NCI-H128 (cell line): ENCODE data around the gene TAF4.
"Not testable (repeated sequence)": the region's sequence is repeated elsewhere in the genome, so short reads cannot be mapped to it uniquely, and the experiment has no call there.

Experiments
- DNase-seq: peaks from one replicate; lab custom pipeline; 2025; ENCODE audit not compliant: unreplicated experiment; lab: John Stamatoyannopoulos, UW

TAF4 gene

DNA sequence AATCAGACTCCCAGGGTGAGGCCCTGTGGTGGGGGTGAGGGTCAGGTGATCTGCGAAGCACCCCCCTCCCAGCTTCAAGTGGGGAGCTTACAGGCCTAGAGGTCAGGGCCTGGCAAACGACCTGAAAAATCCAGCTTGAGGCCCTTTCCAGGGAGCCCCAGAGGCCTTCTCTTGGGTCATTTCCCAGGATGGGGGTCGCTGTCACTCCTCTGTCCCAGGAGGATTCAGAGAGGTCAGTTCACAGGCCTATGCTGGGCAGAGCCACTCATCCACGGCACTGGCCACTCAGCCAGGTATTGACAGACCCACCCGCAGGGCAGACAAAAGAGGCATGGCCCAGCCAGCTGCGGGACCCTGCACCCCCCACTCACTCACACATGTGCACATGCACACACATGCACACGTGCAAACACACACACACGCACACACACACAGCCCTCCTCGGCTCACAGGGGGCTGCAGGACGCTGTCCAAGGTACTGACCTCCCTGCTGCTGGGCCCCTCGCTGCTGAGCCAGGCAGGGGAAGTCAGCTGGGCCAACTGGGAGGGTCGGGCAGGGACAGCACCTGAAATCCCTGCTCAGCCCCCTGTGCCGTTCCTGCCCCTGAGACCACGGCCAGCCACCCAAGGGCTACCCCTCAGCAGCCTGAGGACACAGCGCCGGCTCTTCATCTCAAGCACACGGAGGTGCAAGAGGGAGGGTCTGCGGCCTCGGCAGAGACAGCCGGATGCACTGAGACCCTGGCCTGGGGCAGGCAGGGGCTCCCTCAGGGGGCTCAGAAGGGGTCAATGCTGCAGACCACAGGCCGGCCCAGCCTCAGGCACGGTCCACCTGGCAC is 113.8 kb downstream of the TAF4 start:
- no peak for DNase-seq

GRCh38 chr20:61950641-61951071 is 115.0 kb downstream of the TAF4 start:
- DNase-seq, result no peak

GRCh38 chr20:61949714-61950640 is 115.7 kb downstream of the TAF4 start:
- no peak for DNase-seq

GRCh38 chr20:61949363-61949713 is 116.3 kb downstream of the TAF4 start:
- no peak for DNase-seq

DNA sequence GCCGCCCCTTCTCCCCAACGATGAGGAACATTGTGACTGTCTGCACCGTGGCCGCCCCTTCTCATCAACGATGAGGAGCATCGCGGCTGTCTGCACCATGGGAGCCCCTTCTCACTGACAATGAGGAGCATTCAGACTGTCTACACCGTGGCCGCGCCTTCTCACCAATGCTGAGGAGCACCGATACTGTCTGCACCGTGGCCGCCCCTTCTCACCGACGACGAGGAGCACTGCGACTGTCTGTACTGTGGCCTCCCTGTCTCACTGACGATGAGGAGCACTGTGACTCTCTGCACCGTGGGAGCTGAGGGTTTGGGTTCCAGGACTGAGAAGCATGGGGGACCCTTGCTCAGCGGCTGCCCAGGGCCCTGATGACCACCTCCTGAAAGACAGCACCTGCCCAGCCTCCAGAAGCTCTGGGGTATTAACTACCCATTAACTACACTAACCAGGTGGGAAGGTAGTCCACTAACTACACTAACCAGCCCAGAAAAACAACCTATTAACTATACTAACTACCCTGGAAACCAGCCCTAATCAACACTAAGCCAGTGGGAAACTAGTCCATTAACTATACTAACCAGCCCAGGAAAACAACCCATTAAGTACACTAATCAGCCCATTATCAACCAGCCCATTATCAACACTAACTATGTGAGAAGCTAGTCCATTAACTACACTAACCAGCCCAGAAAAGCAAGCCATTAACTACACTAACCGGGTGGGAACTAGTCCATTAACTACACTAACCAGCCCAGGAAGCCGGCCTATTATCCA is 116.9 kb downstream of the TAF4 start:
- DNase-seq, result no peak

GRCh38 chr20:61948056-61948455 is 117.6 kb downstream of the TAF4 start:
- DNase-seq, result not testable (repeated sequence)

- not testable (repeated sequence) for DNase-seq
Measured at GRCh38 chr20:61945495-61945894, 120.2 kb downstream of the TAF4 start.

DNA sequence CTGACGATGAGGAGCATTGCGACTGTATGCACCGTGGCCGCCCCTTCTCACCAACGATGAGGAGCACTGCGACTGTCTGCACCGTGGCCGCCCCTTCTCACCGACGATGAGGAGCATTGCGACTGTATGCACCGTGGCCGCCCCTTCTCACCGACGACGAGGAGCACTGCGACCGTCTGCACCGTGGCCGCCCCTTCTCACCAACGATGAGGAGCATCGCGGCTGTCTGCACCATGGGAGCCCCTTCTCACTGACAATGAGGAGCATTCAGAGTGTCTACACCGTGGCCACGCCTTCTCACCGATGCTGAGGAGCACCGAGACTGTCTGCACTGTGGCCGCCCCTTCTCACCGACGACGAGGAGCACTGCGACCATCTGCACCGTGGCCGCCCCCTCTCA is 120.7 kb downstream of the TAF4 start:
- not testable (repeated sequence) for DNase-seq

GRCh38 chr20:61942526-61942925 is 123.2 kb downstream of the TAF4 start:
- no peak for DNase-seq

GRCh38 chr20:61941721-61942405 is 123.8 kb downstream of the TAF4 start:
- DNase-seq, result no peak

- no peak for DNase-seq
Measured at GRCh38 chr20:61940976-61941720, 124.5 kb downstream of the TAF4 start.

GRCh38 chr20:61940491-61940890 is 125.2 kb downstream of the TAF4 start:
- DNase-seq, result no peak

GRCh38 chr20:61939691-61940360 is 125.9 kb downstream of the TAF4 start:
- DNase-seq, result no peak

GRCh38 chr20:61938839-61939690 is 126.6 kb downstream of the TAF4 start:
- DNase-seq, result no peak

- DNase-seq, result no peak
Measured at GRCh38 chr20:61937963-61938838, 127.5 kb downstream of the TAF4 start.

- DNase-seq, result no peak
Measured at GRCh38 chr20:61937146-61937962, 128.3 kb downstream of the TAF4 start.

DNA sequence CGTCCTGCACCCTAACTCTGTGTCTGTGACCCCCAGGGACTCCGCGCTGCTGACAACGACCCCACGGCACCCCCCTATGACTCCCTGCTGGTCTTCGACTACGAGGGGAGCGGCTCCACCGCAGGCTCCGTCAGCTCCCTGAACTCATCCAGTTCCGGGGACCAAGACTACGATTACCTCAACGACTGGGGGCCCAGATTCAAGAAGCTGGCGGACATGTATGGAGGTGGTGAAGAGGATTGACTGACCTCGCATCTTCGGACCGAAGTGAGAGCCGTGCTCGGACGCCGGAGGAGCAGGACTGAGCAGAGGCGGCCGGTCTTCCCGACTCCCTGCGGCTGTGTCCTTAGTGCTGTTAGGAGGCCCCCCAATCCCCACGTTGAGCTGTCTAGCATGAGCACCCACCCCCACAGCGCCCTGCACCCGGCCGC is 129.0 kb downstream of the TAF4 start:
- DNase-seq, result no peak
